Measurements from ENCODE around the gene CEP290. TPM values are rescaled to one million over a fixed set of nuclear protein-coding genes. Genes with fewer than 3 reads are reported as not detected.

CEP290 gene
- polyA plus RNA-seq, 2 donors, result 0.96 to 1.9 TPM

DNA sequence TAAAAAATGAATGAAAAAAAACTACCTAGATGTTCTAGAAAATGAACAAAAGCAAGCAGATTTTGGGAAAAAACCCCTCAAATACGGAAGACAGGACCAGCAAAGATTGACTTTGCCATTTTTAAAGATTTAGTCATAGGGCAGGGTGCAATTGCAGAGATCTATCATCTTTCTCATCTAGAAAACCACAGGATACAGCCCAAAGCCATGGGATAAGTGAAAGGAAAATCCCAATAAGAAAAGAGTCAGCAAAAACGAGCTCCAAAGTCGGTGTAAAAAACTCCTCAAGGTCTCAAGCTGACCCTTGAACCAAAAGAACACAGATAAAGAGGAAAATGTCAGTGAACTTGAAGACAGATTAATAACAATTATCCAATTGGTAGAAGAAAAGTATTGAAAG lies 28.0 kb downstream of the CEP290 start:
- H3K4me3 ChIP-seq (ENCODE audit: low read depth in 1 of 2, low read length in 2 of 2), result no peak overlapping the region
- H3K27ac ChIP-seq (ENCODE audit: low read depth in 2 of 2, low read length in 1 of 2), result no peak overlapping the region
- peaks cover 0 to 2% of the 10 kb centered on the region in 2 donors for H3K36me3 ChIP-seq (ENCODE audit: control insufficient read depth in 2 of 2, insufficient read depth in 2 of 2, low read length in 1 of 2)
- 46% methylated on average over 3 of the region's 3 CpGs for WGBS, 2 donors
- no peaks in the 10 kb centered on the region for H3K27me3 ChIP-seq (ENCODE audit: control insufficient read depth in 1 of 2, insufficient read depth in 2 of 2, low read length in 2 of 2)
- H3K9me3 ChIP-seq (ENCODE audit: control insufficient read depth in 2 of 2, insufficient read depth in 1 of 2, low read depth in 1 of 2, low read length in 1 of 2), result no peaks in the 10 kb centered on the region
- H3K4me1 ChIP-seq (ENCODE audit: control insufficient read depth in 2 of 2, insufficient read depth in 2 of 2, low read length in 1 of 2), result no peaks in the 10 kb centered on the region

DNA sequence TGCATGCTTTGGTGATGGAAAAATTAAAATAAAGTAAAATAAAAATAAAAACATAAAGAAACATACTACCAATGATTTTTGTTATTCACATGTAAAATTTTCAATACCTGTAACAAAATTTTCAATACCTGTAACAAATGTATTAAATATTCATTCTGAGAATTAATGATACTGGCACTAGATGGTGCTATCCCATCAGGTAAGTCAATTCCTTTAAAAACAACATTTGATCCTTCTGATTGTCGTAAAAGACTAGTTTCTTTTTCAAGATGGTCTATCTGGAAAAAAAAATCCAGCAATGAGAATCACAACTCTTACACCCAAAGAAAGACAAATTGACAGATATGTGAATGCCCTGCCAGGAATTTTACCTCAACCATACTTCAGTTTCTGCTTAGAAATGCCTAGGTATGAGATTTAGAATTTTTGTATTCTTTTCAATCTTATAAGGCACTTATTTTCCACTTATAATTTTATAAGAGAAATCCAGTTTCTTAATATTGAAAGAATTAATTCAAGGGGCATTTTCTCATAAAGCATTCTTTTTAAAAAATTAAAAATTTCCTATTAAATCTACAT lies 30.7 kb downstream of the CEP290 start:
- H3K4me3 ChIP-seq (ENCODE audit: low read depth in 1 of 2, low read length in 2 of 2), result peak overlapping the region in 1 of 2 donors; percentile 47
- H3K27me3 ChIP-seq (ENCODE audit: control insufficient read depth in 1 of 2, insufficient read depth in 2 of 2, low read length in 2 of 2), result no peaks in the 10 kb centered on the region
- no peak overlapping the region for H3K27ac ChIP-seq (ENCODE audit: low read depth in 2 of 2, low read length in 1 of 2)
- H3K36me3 ChIP-seq (ENCODE audit: control insufficient read depth in 2 of 2, insufficient read depth in 2 of 2, low read length in 1 of 2), result peaks cover 0 to 2% of the 10 kb centered on the region in 2 donors
- no peaks in the 10 kb centered on the region for H3K9me3 ChIP-seq (ENCODE audit: control insufficient read depth in 2 of 2, insufficient read depth in 1 of 2, low read depth in 1 of 2, low read length in 1 of 2)
- no peaks in the 10 kb centered on the region for H3K4me1 ChIP-seq (ENCODE audit: control insufficient read depth in 2 of 2, insufficient read depth in 2 of 2, low read length in 1 of 2)
- WGBS, 2 donors, result 15 to 17% methylated on average over 1 of the region's 1 CpG

DNA sequence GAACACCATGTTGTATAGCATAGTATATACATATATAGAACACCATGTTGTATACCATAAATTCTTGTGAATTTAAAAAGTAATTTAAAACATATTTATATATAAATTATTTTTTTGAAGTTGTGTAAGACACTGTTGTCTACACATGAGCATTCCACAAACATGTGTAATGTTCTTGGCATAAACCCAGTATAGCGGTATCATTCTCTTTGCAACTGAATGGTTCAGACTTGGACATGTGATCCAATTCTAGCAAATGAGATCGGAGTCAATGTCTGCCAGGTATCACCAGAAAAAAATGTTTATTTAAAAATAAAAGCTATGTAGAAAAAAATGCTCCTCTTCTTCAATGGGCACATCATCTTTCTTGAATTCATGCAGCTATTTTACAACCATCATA lies 33.9 kb downstream of the CEP290 start:
- no peaks in the 10 kb centered on the region for H3K4me1 ChIP-seq (ENCODE audit: control insufficient read depth in 2 of 2, insufficient read depth in 2 of 2, low read length in 1 of 2)
- no peak overlapping the region for H3K27ac ChIP-seq (ENCODE audit: low read depth in 2 of 2, low read length in 1 of 2)
- 95 to 99% methylated on average over 2 of the region's 2 CpGs for WGBS, 2 donors
- H3K36me3 ChIP-seq (ENCODE audit: control insufficient read depth in 2 of 2, insufficient read depth in 2 of 2, low read length in 1 of 2), result peaks cover 0 to 2% of the 10 kb centered on the region in 2 donors
- H3K27me3 ChIP-seq (ENCODE audit: control insufficient read depth in 1 of 2, insufficient read depth in 2 of 2, low read length in 2 of 2), result no peaks in the 10 kb centered on the region
- no peak overlapping the region for H3K4me3 ChIP-seq (ENCODE audit: low read depth in 1 of 2, low read length in 2 of 2)
- H3K9me3 ChIP-seq (ENCODE audit: control insufficient read depth in 2 of 2, insufficient read depth in 1 of 2, low read depth in 1 of 2, low read length in 1 of 2), result no peaks in the 10 kb centered on the region

DNA sequence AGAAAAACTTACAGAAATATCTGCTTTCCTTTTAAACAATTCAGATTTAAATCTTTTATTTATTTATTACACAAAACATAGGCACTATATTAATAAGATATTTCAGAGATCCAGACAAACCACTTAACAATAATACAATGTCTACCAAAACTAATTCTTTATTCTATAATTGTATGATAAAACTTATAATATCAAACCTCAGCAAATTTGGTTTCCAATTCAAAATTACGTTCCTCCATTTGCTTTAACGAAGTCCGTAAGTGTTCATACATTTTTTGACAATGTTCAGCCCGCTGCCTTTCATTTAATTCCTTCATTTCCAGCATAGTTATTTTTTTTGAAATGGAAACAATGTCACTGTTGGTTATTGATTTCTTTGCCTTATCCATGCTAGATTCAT lies 48.3 kb downstream of the CEP290 start:
- H3K36me3 ChIP-seq (ENCODE audit: control insufficient read depth in 2 of 2, insufficient read depth in 2 of 2, low read length in 1 of 2), result no peaks in the 10 kb centered on the region
- no peak overlapping the region for H3K27ac ChIP-seq (ENCODE audit: low read depth in 2 of 2, low read length in 1 of 2)
- no peaks in the 10 kb centered on the region for H3K27me3 ChIP-seq (ENCODE audit: control insufficient read depth in 1 of 2, insufficient read depth in 2 of 2, low read length in 2 of 2)
- no peaks in the 10 kb centered on the region for H3K4me1 ChIP-seq (ENCODE audit: control insufficient read depth in 2 of 2, insufficient read depth in 2 of 2, low read length in 1 of 2)
- WGBS, 2 donors, result 97 to 98% methylated on average over 4 of the region's 4 CpGs
- no peaks in the 10 kb centered on the region for H3K9me3 ChIP-seq (ENCODE audit: control insufficient read depth in 2 of 2, insufficient read depth in 1 of 2, low read depth in 1 of 2, low read length in 1 of 2)
- no peak overlapping the region for H3K4me3 ChIP-seq (ENCODE audit: low read depth in 1 of 2, low read length in 2 of 2)

DNA sequence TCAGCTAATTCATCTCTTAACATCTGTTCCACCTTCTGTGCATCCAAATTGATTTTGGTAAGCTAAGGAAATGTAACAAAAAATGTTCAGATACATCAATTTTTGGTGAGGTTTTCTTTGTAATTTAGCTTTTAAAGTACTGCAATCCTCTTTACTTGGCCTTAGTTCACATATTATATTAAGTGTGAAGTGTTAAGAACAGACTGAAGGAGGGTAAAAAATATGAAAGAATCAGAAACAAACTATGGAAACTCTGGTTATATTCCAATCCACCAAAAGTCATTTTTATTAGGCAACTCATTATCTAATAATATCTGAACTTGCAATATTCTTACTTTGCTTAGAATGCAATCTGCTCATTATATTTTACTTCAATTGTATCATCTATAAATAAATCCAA lies 49.1 kb downstream of the CEP290 start:
- Histone ChIP-seq H3K27me3 (ENCODE audit: control insufficient read depth in 1 of 2, insufficient read depth in 2 of 2, low read length in 2 of 2) (no peaks in the 10 kb centered on the region), H3K4me3 (ENCODE audit: low read depth in 1 of 2, low read length in 2 of 2) (no peak overlapping the region), H3K27ac (ENCODE audit: low read depth in 2 of 2, low read length in 1 of 2) (no peak overlapping the region), H3K9me3 (ENCODE audit: control insufficient read depth in 2 of 2, insufficient read depth in 1 of 2, low read depth in 1 of 2, low read length in 1 of 2) (no peaks in the 10 kb centered on the region), H3K36me3 (ENCODE audit: control insufficient read depth in 2 of 2, insufficient read depth in 2 of 2, low read length in 1 of 2) (no peaks in the 10 kb centered on the region), H3K4me1 (ENCODE audit: control insufficient read depth in 2 of 2, insufficient read depth in 2 of 2, low read length in 1 of 2) (no peaks in the 10 kb centered on the region)

DNA sequence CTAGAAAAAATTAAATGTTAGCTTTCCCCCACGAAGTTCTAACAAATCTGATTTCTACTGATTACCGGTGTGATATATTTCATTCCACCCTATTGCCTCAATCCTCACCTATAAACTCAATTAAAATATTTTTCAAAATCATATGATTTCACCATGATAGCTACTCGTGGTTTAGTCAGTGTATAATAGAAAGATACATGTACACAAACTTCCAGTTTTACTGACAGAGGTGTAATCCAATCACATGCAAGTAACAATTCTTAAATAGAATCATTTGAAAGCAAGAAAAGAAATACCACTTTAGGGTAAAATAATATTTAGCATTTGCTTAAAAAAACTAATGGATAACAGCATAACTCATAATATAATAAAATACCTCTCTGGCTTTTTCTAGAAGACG lies 57.7 kb downstream of the CEP290 start:
- no peaks in the 10 kb centered on the region for H3K36me3 ChIP-seq (ENCODE audit: control insufficient read depth in 2 of 2, insufficient read depth in 2 of 2, low read length in 1 of 2)
- H3K4me1 ChIP-seq (ENCODE audit: control insufficient read depth in 2 of 2, insufficient read depth in 2 of 2, low read length in 1 of 2), result no peaks in the 10 kb centered on the region
- WGBS, 2 donors, result 90 to 92% methylated on average over 4 of the region's 4 CpGs

DNA sequence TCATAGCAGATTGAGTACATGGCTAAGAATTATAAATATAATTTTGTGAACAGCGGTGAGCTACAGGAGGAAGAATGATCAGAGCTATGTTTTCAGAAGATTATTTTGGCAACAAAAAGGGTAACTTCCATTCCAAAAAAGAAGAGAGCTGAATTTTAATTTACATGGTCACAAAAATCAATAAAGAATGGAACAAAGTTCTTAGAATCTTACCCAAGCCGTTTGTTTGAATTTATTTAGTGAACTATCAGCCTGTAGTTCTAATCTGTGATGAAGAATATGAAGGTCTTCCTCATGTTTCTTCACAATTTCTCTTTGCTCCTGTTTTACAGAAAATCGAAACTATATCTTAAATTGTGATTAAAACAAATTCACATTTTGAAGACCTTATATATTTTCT lies 58.3 kb downstream of the CEP290 start:
- Histone ChIP-seq H3K36me3 (ENCODE audit: control insufficient read depth in 2 of 2, insufficient read depth in 2 of 2, low read length in 1 of 2) (no peaks in the 10 kb centered on the region), H3K9me3 (ENCODE audit: control insufficient read depth in 2 of 2, insufficient read depth in 1 of 2, low read depth in 1 of 2, low read length in 1 of 2) (no peaks in the 10 kb centered on the region), H3K27ac (ENCODE audit: low read depth in 2 of 2, low read length in 1 of 2) (no peak overlapping the region), H3K27me3 (ENCODE audit: control insufficient read depth in 1 of 2, insufficient read depth in 2 of 2, low read length in 2 of 2) (no peaks in the 10 kb centered on the region), H3K4me3 (ENCODE audit: low read depth in 1 of 2, low read length in 2 of 2) (no peak overlapping the region), H3K4me1 (ENCODE audit: control insufficient read depth in 2 of 2, insufficient read depth in 2 of 2, low read length in 1 of 2) (no peaks in the 10 kb centered on the region)
- 86 to 94% methylated on average over 3 of the region's 3 CpGs for WGBS, 2 donors

More for the DNA sequence above, 57.7 kb downstream of the CEP290 start:
- no peaks in the 10 kb centered on the region for H3K9me3 ChIP-seq (ENCODE audit: control insufficient read depth in 2 of 2, insufficient read depth in 1 of 2, low read depth in 1 of 2, low read length in 1 of 2)
- no peak overlapping the region for H3K4me3 ChIP-seq (ENCODE audit: low read depth in 1 of 2, low read length in 2 of 2)
- H3K27ac ChIP-seq (ENCODE audit: low read depth in 2 of 2, low read length in 1 of 2), result no peak overlapping the region
- no peaks in the 10 kb centered on the region for H3K27me3 ChIP-seq (ENCODE audit: control insufficient read depth in 1 of 2, insufficient read depth in 2 of 2, low read length in 2 of 2)

DNA sequence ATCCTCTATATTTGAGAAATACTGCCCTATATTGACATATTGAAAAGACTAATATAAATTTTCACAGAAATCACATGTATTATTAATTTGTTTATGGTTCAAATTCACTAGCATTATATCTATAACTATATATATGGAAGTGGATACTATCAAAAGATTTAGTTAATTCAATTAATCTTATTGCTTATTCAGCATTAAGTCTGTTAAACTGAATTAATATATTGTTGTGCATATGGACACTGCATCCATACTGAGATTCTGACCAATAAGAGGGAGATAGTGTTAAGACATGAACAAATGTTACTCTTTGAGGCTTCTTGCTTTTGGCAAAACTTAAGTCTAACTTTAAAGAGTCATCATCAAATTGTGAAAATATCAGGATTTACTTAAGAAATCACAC lies 60.6 kb downstream of the CEP290 start:
- no peaks in the 10 kb centered on the region for H3K36me3 ChIP-seq (ENCODE audit: control insufficient read depth in 2 of 2, insufficient read depth in 2 of 2, low read length in 1 of 2)
- H3K9me3 ChIP-seq (ENCODE audit: control insufficient read depth in 2 of 2, insufficient read depth in 1 of 2, low read depth in 1 of 2, low read length in 1 of 2), result no peaks in the 10 kb centered on the region
- H3K4me1 ChIP-seq (ENCODE audit: control insufficient read depth in 2 of 2, insufficient read depth in 2 of 2, low read length in 1 of 2), result no peaks in the 10 kb centered on the region
- no peaks in the 10 kb centered on the region for H3K27me3 ChIP-seq (ENCODE audit: control insufficient read depth in 1 of 2, insufficient read depth in 2 of 2, low read length in 2 of 2)
- no peak overlapping the region for H3K4me3 ChIP-seq (ENCODE audit: low read depth in 1 of 2, low read length in 2 of 2)
- H3K27ac ChIP-seq (ENCODE audit: low read depth in 2 of 2, low read length in 1 of 2), result no peak overlapping the region

DNA sequence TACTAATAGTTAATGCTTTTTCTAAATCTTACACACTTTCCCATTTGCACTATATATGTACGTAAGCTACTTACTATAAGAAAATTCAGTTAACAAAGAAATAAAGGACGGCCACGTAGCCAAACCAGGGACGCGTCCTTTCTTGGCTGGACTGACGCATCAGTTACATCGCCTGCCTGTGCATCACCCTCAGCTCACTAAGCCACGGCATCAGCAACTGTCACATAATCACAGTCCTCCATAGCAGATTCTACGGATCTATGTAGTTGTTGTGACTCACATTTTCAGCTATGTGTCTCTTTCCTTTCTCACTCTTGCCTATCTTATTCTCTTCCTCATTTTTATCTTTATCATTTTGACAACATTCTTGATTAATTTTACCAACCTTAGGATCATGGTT lies 74.6 kb downstream of the CEP290 start:
- Histone ChIP-seq H3K27me3 (ENCODE audit: control insufficient read depth in 1 of 2, insufficient read depth in 2 of 2, low read length in 2 of 2) (no peaks in the 10 kb centered on the region), H3K4me1 (ENCODE audit: control insufficient read depth in 2 of 2, insufficient read depth in 2 of 2, low read length in 1 of 2) (no peaks in the 10 kb centered on the region), H3K4me3 (ENCODE audit: low read depth in 1 of 2, low read length in 2 of 2) (no peak overlapping the region), H3K9me3 (ENCODE audit: control insufficient read depth in 2 of 2, insufficient read depth in 1 of 2, low read depth in 1 of 2, low read length in 1 of 2) (no peaks in the 10 kb centered on the region), H3K27ac (ENCODE audit: low read depth in 2 of 2, low read length in 1 of 2) (no peak overlapping the region), H3K36me3 (ENCODE audit: control insufficient read depth in 2 of 2, insufficient read depth in 2 of 2, low read length in 1 of 2) (no peaks in the 10 kb centered on the region)
- WGBS, 2 donors, result 98% methylated on average over 9 of the region's 9 CpGs

DNA sequence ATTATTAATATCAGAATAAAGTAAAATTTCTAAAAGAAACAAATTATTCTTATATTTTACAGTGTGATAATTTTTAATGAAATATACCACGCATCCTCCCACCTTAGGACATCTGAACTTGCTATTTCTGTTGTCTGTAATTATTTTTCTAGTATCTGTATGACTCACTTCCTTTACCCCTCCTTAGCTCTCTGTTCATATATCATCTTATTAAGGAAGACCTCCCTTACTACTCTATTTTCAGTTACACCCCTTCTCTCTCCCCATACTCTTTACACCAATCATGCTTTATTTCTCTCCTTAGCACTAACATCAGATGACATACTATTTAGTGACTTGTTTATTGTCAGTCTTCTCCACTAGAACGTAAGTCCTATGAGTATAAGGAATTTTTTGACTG lies 78.5 kb downstream of the CEP290 start:
- Histone ChIP-seq H3K36me3 (ENCODE audit: control insufficient read depth in 2 of 2, insufficient read depth in 2 of 2, low read length in 1 of 2) (no peaks in the 10 kb centered on the region), H3K4me3 (ENCODE audit: low read depth in 1 of 2, low read length in 2 of 2) (no peak overlapping the region), H3K9me3 (ENCODE audit: control insufficient read depth in 2 of 2, insufficient read depth in 1 of 2, low read depth in 1 of 2, low read length in 1 of 2) (no peaks in the 10 kb centered on the region), H3K27me3 (ENCODE audit: control insufficient read depth in 1 of 2, insufficient read depth in 2 of 2, low read length in 2 of 2) (no peaks in the 10 kb centered on the region), H3K27ac (ENCODE audit: low read depth in 2 of 2, low read length in 1 of 2) (no peak overlapping the region), H3K4me1 (ENCODE audit: control insufficient read depth in 2 of 2, insufficient read depth in 2 of 2, low read length in 1 of 2) (no peaks in the 10 kb centered on the region)
- 88 to 89% methylated on average over 2 of the region's 2 CpGs for WGBS, 2 donors

Data from esophagus (tissue), 2 donors.